Measurements from ENCODE around the gene MT1M.
"Not testable (repeated sequence)": the region's sequence is repeated elsewhere in the genome, so short reads cannot be mapped to it uniquely, and the experiment has no call there.

MT1M gene

DNA sequence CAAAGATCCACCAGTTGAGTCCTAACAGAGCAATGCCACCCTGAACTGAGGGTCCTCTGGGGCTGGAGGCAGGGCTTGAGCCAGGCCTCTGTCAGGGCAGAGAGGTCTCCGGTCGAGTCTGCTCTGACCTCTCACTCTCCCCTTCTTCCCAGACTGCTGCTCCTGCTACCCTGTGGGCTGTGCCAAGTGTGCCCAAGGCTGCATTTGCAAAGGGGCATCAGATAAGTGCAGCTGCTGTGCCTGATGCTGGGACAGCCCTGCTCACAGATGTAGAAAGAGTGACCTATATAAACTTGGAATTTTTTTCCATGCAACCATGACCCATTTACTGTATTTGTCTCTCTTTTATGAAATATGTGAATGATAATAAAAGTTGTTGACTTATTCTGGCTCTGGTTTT is 16.8 kb downstream of the MT1M start:
- DNase-seq (ENCODE audit: low spot score) (no peak), FAIRE-seq (no peak)

DNA sequence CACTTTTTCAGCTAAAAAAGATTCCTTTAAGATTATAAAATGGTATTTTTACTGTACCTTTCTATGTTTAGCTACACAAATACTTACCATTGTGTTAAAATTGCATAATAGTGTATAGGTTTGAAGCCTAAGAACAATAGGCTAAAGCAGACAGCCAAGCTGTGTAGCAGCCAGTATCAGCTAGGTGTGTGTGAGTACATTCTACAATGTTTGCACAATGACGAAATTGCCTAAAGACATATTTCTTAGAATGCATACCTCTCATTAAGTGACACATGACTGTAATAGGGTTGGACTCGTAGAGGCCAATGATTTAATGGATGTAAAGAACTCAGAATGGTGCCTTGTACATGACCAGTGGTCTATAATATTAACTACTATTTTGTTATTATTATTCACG is 17.4 kb downstream of the MT1M start:
- no peak for FAIRE-seq
- no peak for DNase-seq (ENCODE audit: low spot score)

DNA sequence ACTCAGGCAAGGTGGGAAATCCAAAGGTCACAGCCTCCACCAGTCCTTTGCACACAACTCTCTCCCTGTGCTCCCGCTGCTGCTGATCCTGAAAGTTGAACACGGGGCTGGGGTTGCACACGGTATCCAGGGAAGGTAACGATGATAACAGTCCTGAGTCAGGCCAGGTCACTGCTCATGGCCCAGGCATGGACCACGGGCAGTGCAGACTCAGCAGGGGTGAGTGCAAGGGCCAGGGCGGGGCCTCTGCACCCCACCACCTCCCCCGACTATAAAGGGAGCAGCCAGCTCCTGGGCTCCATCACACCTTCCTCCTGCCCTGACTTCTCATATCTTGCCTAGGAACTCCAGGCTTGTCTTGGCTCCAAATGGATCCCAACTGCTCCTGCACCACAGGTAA is 19.1 kb downstream of the MT1M start, which contains the start of gene MT1B:
Gene MT1B, plus strand, starts transcription at position 301 of the 400 bp plus-strand sequence. Its CDS starts 68 bp downstream, at position 369.
- FAIRE-seq = no peak
- DNase-seq (ENCODE audit: low spot score) = no peak

DNA sequence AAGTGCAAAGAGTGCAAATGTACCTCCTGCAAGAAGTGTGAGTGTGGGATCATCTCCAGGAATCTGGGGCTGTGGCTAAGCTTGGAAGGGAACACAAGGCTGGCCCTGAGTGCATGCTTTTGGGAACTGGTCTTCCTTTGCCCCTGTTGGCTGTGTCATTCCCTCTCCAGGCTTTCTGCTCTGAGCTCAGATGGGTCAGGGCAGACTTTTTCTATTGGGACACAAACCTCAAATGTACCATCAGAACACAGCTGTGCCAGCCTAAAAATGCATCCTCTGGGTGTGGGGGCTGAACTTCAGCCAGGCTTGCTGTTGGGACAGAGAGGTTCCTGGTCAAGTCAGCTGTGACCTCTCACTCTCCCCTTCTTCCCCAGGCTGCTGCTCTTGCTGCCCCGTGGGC is 20.1 kb downstream of the MT1M start:
- DNase-seq (ENCODE audit: low spot score) = no peak
- FAIRE-seq = no peak

DNA sequence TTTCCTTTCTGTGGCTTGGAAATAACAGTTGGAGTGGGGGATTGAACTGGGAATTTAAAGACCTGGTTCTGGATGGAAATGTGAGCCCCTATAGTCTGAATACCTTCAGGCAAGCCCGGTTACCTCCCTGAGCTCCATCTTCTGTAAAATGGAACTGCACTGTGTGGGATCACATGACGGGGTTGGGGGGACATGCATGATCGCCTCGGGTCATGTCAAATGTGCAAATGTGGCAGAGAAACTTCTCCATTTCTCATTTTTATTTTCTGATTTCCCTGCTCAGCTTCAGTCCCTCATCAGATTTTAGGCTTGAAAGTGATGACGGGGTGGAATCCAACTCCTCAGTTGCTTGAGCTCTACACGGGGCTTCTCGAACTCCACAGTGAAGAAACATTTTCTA is 20.8 kb downstream of the MT1M start:
- DNase-seq (ENCODE audit: low spot score) (no peak), FAIRE-seq (no peak)

DNA sequence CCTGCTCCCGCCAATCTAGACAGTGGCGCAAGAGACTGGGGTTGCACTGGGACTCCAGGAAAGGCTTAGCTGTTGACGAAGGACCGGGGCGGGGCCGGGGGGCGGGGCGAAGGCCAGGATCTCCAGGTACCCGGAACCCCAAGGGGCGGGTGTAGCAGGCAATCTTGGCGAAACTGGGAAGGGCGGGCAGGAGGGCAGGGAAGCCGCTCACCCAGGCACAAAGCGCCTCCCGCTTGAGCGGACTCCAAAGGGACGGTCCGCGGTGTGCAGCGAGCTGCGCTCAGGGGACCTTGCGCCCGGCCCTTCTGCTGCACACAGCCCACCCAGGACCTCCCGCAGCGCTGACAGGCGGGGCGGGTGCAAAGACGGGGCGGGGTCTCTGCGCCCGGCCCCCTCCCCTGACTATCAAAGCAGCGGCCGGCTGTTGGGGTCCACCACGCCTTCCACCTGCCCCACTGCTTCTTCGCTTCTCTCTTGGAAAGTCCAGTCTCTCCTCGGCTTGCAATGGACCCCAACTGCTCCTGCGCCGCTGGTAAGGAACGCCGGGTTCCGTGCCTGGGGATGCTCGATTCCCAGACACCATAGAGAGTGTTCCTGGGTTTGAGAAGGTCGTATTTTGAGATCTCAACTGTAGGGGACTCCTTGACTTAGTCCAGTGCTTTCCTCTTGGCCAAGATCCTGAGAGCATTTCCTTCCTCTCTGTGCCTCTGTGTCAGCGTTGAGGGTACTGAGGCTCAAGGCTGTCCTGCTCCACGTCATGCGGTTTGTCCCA is 25.3 kb downstream of the MT1M start, which contains the start of gene MT1F:
Gene MT1F, plus strand, starts transcription at position 405 of the 772 bp plus-strand sequence. Its CDS starts 100 bp downstream, at position 505.
- FAIRE-seq (no peak), DNase-seq (ENCODE audit: low spot score) (no peak)

DNA sequence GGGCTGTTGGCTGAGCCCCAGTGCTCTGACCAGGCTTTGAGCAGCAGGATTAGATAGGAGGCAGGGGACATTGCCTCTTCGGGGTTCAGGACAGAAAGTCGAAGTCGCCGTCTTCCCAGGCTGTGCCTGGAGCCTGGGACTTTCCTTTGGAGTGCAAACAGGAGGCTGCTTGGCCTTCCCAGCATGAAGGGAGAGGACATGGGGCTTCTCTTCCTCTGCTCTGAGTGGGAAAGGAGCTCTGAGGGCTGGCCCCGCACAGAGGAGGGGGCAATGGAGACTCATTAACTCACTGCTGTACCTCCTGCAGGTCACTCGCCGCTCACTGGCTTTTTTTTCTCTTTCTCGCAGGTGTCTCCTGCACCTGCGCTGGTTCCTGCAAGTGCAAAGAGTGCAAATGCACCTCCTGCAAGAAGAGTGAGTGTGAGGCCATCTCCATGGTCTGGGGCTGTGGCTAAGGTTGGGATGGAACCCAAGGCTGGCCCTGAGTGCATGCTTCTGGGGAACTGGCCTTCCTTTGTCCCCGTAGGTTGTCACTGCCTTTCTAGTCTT is 25.9 kb downstream of the MT1M start:
- DNase-seq (ENCODE audit: low spot score) = no peak

DNA sequence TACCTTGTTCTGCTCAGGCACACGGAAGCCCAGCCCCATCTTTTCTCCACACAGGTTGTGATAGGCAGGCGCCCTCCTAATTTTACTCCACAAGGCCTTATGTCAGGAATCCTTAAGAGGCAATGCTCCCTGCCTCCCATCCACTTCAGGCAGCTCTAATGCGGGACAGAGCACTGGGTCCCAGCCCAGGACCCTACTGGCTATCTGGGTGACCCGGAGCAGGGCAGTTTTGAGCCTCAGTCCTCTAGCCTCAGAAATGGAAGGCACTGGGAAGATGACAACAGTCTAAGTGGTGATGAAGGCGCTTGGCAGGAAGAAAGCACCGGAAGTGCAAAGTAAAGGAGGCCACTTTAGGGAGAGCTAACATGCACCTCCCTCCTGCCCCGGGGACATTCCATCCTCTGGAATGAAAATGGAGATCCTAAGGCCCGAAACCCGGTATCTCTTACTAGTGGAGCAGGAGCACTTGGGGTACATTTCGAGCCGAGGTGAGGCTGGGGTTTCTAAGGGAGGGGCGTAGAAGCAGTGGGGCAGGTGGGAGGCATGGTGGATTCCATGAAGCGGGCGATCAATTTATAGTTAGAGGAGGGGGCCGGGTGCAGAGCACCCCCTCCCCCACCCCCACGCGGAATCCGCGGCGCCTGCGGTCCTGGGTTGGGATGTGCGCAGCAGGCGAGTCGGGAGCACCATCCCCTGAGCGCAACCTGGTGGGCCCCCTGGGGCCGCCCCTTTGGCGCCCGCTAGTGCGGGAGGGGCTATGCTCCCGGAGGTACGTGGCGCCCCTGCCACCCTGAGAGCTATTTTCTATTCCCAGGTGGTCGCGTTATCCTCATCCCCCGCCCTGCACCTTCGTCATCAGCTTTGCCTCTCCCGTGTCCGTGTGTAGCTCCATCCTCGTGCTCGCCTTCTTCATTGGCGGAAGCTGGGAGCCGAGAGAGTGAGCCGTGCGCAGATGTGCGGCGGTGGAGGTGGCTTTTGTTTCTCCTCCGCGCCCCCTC is 30.2 kb downstream of the MT1M start:
- DNase-seq (ENCODE audit: low spot score) = no peak
- no peak for FAIRE-seq

More for the DNA sequence above, 25.9 kb downstream of the MT1M start:
- no peak for FAIRE-seq

DNA sequence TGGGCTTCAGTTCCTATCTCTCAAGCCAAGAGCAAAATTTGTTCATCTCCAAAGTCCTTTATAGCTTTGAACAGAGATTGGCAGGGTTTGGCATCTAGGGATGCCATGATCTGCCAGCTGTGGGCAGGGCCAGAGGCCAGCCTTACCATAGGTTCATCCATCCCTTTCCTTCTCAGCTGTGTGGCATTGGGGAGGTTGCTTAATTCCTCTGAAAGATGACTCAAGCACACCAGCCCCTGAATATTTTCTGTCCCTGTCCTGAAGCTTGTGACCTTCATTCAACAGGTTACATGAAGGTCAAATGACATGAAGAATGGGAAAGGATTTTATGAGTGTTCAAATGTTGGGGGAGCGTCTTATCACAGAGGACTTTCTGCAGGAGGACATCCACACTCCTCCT is 32.0 kb downstream of the MT1M start:
- FAIRE-seq (no peak), DNase-seq (ENCODE audit: low spot score) (no peak)

DNA sequence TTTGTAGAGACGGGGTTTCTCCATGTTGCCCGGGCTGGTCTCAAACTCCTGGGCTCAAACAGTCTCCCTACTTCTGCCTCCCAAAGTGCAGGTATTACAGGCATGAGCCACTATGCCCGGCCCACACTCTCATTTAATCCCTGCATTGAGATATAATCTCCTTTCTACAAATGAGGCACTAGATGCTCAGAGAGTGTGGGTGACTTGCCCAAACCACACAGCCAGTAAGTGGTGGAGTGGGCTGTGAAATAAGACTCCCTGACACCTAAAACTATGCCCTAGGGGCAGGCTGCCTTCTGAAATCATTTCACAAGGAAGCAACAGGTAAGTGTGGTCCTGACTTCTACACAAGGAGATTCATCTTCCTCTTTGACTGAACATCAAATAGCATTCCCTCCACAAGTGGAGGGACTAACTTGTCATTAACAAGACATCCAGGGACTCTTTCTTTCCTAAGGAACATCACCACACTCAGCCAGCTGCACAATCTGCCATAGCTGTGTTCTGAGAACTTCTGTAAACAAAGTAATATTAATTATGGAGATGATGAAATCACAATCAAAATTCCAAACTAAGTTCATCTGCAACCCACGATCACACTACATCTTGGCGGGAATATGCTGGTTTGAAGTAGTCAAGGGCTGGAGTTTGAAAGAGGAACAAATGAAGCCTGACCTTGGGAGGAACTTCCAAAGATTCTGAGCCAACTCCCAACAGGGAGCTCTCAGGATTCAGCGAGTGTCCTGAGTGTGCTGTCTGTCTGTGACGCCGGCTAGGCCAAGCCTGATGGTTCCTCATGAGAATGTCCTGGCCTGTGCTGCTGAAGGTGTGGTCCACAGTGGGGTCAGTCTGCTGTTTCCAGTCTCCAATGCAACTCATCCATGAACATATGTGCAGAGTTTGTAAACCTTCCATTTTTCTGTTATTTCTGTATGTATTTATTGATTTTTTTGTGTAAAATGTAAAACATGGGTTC is 33.1 kb downstream of the MT1M start:
- DNase-seq (ENCODE audit: low spot score); FAIRE-seq: not testable (repeated sequence)

DNA sequence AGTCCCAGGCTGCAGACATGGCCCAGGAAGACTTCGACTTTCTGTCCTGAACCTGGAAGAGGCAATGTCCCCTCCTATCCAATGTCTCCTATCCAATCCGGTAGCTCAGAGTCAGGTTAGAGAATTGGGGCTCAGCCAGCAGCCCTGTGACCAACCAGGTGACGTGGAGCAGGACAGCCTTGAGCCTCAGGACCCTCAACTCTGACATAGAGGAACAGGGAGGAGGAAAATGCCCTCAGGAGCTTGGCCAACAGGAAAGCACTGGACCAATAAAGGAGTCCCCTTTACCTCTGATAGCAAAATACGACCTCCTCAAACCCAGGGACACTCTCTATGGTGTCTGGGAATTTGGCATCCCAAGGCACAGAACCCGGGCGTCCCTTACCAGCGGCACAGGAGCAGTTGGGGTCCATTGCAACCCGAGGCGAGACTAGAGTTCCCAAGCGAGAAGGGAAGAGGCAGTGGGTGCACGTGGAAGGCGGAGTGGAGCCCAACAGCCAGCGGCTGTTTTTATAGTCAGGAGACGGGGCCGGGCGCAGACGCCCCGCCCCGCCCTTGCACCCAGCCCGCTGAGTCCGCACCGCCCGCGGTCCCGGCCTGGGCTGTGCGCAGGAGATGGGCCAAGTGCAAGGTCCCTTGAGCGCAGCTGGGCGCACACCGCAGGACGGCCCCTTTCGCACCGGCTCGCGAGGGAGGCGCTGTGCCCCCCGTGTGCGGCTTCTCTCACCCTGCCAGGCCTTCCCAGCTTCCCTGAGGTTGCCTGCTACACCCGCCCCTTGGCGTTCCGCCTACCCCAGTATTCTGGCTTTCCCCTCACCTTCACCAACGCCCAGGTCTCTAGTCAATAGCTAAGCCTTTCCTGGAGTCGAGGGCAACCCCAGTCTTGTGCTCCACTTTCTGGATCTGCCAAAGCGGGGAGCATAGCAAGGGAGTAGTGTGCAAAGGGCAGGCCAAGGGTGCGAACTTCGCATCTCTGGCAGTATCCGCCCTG is 35.4 kb downstream of the MT1M start, which contains the start of gene MT1G:
Gene MT1G, minus strand, starts transcription at position 485 of the 991 bp plus-strand sequence. Its CDS starts 72 bp downstream, at position 413.
- FAIRE-seq (no peak), DNase-seq (ENCODE audit: low spot score) (no peak)

DNA sequence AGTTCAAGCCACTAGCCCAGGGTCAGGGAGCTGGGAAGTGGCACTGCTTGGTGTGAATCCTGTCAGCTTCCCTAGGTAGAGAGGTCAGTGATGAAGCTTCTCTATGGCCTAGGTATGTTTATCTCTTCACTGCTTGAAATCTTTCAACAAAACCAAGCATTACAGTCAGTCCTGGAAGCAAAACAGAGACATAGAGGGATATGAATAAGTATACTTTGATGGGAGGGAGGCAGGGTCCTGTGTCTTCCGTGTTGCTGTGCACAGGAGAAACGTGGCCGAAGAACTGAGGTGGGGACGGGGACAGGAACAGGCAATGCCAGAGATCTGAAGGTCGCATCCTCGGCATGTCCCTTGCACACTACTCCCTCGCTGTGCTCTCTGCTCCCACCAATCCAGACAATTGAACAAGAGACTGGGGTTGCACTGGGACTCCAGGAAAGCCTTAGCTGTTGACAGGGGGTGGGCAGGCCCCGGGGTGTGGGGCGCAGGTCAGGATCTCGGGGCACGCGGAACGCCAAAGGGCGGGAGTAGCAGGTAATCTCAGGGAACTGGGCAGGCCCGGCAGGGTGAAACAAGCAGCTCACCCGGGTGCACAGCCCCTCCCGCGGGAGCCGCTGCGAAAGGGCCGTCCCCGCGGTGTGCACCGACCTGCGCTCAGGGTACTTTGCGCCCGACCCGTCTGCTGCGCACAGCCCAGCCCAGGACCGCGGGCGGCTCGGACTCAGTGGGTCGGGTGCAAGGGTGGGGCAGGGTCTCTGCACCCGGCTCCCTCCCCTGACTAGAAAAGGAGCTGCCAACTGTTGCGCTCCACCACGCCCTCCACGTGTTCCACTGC is 36.8 kb downstream of the MT1M start, which contains the start of gene MT1H:
Gene MT1H, plus strand, starts transcription at position 810 of the 835 bp plus-strand sequence. CDS start 71 bp downstream, outside the sequence.
- no peak for FAIRE-seq

DNA sequence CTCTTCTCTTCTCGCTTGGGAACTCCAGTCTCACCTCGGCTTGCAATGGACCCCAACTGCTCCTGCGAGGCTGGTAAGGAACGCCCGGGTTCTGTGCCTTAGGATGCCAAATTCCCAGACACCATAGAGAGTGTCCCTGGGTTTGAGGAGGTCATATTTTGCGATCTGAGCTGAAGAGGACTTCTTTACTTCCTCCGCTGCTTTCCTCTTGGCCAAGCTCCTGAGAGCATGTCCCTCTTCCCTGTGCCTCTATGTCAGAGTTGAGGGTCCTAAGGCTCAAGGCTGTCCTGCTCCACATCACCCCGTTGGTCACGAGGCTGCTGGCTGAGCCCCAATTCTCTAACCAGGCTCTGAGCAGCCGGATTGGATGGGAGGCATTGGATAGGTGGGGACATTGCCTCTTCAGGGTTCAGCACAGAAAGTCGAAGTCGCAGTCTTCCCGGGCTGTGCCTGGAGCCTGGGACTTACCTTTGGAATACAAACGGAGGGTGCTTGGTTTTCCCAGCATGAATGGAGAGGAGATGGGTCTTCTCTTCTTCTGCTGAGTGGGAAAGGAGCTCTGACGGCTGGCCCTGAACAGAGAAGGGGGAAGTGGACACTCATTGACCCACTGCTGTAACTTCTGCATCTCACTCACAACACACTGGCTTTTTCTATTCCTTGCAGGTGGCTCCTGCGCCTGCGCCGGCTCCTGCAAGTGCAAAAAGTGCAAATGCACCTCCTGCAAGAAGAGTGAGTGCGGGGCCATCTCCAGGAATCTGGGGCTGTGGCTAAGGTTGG is 37.6 kb downstream of the MT1M start:
- FAIRE-seq (no peak), DNase-seq (ENCODE audit: low spot score) (no peak)

More for the DNA sequence above, 36.8 kb downstream of the MT1M start, which contains the start of gene MT1H:
- no peak for DNase-seq (ENCODE audit: low spot score)

DNA sequence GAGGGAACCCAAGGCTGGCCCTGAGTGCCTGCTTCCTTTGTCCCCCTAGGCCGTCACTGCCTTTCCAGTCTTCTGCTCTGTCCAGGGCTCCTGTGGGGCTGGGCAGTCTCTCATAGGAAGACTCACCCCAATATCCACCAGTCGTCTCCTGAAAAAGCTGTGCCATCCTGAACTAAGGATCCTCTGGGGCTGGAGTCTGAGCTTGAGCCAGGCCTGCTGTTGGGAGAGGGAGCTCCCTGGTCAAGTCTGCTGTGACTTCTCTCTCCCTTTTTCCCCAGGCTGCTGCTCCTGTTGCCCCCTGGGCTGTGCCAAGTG is 38.1 kb downstream of the MT1M start:
- DNase-seq (ENCODE audit: low spot score) (no peak), FAIRE-seq (no peak)

DNA sequence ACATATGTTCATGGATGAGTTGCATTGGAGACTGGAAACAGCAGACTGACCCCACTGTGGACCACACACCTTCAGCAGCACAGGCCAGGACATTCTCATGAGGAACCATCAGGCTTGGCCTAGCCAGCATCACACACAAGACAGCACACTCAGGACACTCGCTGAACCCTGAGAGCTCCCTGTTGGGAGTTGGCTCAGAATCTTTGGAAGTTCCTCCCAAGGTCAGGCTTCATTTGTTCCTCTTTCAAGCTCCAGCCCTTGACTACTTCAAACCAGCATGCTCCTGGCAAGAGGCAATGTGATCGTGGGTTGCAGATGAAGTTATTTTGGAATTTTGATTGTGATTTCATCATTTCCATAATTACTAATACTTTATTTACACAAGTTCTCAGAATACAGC is 39.2 kb downstream of the MT1M start:
- DNase-seq (ENCODE audit: low spot score); FAIRE-seq: not testable (repeated sequence)

DNA sequence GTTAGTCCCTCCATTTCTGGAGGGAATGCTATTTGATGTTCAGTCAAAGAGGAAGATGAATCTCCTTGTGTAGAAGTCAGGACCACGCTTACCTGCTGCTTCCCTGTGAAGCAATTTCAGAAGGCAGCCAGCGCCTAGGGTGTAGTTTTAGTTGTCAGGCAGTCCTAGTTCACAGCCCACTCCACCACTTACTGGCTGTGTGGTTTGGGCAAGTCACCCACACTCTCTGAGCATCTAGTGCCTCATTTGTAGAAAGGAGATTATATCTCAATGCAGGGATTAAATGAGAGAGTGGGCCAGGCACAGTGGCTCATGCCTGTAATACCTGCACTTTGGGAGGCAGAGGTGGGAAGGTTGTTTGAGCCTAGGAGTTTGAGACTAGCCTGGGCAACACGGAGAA is 39.7 kb downstream of the MT1M start:
- not testable (repeated sequence) for DNase-seq (ENCODE audit: low spot score)

More for the DNA sequence above, 39.7 kb downstream of the MT1M start:
- FAIRE-seq = not testable (repeated sequence)

Measured in urothelium cell line (cell line).